HepG2 (cell line): ENCODE measurements around the gene RNASE9. TPM values are rescaled to one million over a fixed set of nuclear protein-coding genes. Genes with fewer than 3 reads are reported as not detected.

Experiments used
- ATAC-seq: fragments of 200-7000 bp; cut with Tn5 transposase; 3 replicates; pipeline ENCODE4 v1.9.1; 2020; ENCODE audit warnings: mild to moderate bottlenecking, moderate library complexity
- BruUV-seq: library from RNA; stranded (reverse); fragments of 400-500 nt; replicated peaks from 2 replicates; lab custom pipeline; 2021; lab: Mats Ljungman, UMichigan
- CTCF ChIA-PET: fragments of 300-600 bp; formaldehyde crosslinking; extraction: SDS; loops from one replicate; lab custom pipeline; 2021; ENCODE audit warnings: low total read pairs, inconsistent platforms, low intra/inter-chr PET ratio; lab: Yijun Ruan, JAX
- POLR2A ChIA-PET: fragments of 350-600 bp; sonication (Branson Sonifier 250); formaldehyde crosslinking; loops from one replicate; lab custom pipeline; 2020; ENCODE audit warnings: antibody characterized with exemption, inconsistent platforms; lab: Yijun Ruan, JAX
- DNase-seq: peaks from one replicate; pipeline ENCODE4 v3.0.0-alpha.2; 2015; ENCODE audit warnings: low spot score
- FAIRE-seq: peaks from 3 replicates; lab custom pipeline; 2011; peaks lifted over from hg19 to GRCh38; lab: Jason Lieb, UNC
- H2AFZ ChIP-seq: one replicate; pipeline ENCODE4 v1.6.1; 2011; ENCODE audit warnings: low read length, inconsistent platforms
- H3K27ac ChIP-seq: fragments of 300-600 bp; 3 replicates; pipeline ENCODE4 v1.8.0; 2011; ENCODE audit warnings: mixed run types, mild to moderate bottlenecking, mixed read lengths, low read length, inconsistent platforms; ENCODE audit not compliant: insufficient read depth; ENCODE audit errors: extremely low read length
- H3K27me3 ChIP-seq, 2 experiments: fragments of 200-600 bp in 1 of 2; 2 replicates in 1 of 2; 3 replicates in 1 of 2; pipeline versions ENCODE4 v1.6.0 to v1.8.0; 2011; ENCODE audit warnings: low read length in 2 of 2, mild to moderate bottlenecking in 2 of 2, moderate library complexity in 2 of 2, inconsistent platforms in 1 of 2; ENCODE audit not compliant: insufficient read depth in 2 of 2, control insufficient read depth in 1 of 2
- H3K36me3 ChIP-seq, 2 experiments: fragments of 200-600 bp in 1 of 2; replicated peaks in 1 of 2; 2 replicates in 1 of 2; 3 replicates in 1 of 2; pipeline versions ENCODE4 v1.5.1 to v1.8.0; 2011; ENCODE audit warnings: low read length in 2 of 2, inconsistent platforms in 1 of 2; ENCODE audit not compliant: insufficient read depth in 2 of 2, control insufficient read depth in 1 of 2
- H3K4me1 ChIP-seq: 2 replicates; pipeline ENCODE4 v1.5.1; 2012; ENCODE audit warnings: low read length, inconsistent platforms; ENCODE audit not compliant: insufficient read depth
- H3K4me2 ChIP-seq: 2 replicates; pipeline ENCODE4 v1.6.0; 2011; ENCODE audit warnings: low read depth, low read length, inconsistent platforms
- H3K4me3 ChIP-seq, 3 experiments: fragments of 200-600 bp in 1 of 3; sonication (generic), shearing (Covaris generic) in 1 of 3; replicated peaks in 1 of 3; 2 replicates each; pipeline ENCODE4 v1.5.1; 2011 to 2016; ENCODE audit warnings: low read length in 3 of 3, inconsistent platforms in 2 of 3, low read depth in 2 of 3, mild to moderate bottlenecking in 2 of 3, control low read depth in 1 of 3, mixed read lengths in 1 of 3; ENCODE audit not compliant: insufficient read depth in 1 of 3
- H3K79me2 ChIP-seq: one replicate; pipeline ENCODE4 v1.6.1; 2011; ENCODE audit warnings: low read length, inconsistent platforms; ENCODE audit not compliant: insufficient read depth
- H3K9ac ChIP-seq: 2 replicates; pipeline ENCODE4 v1.6.0; 2011; ENCODE audit warnings: mild to moderate bottlenecking, low read depth, low read length, inconsistent platforms; ENCODE audit not compliant: insufficient read depth
- H3K9me3 ChIP-seq: 2 replicates; pipeline ENCODE4 v1.5.1; 2012; ENCODE audit warnings: mild to moderate bottlenecking, low read length
- H4K20me1 ChIP-seq: 2 replicates; pipeline ENCODE4 v1.6.0; 2011; ENCODE audit warnings: inconsistent platforms, mild to moderate bottlenecking, low read length, moderate library complexity; ENCODE audit not compliant: insufficient read depth
- ATAD3A ChIP-seq: sonication (generic); formaldehyde crosslinking; IDR thresholded peaks from 2 replicates; pipeline ENCODE4 v1.4.0; 2020; ENCODE audit warnings: missing genetic modification reagents
- ATF7 ChIP-seq, 2 experiments: fragments of 450-650 bp in 1 of 2; sonication (generic) in 1 of 2; formaldehyde crosslinking in 1 of 2; IDR thresholded peaks; 2 replicates each; pipeline versions ENCODE4 v1.4.0 to v1.6.1; 2016 to 2020; ENCODE audit warnings: antibody characterized with exemption in 1 of 2, mild to moderate bottlenecking in 1 of 2, missing genetic modification reagents in 1 of 2
- JARID2 ChIP-seq: sonication (generic); formaldehyde crosslinking; IDR thresholded peaks from 2 replicates; pipeline ENCODE4 v1.8.1; 2023; ENCODE audit warnings: missing genetic modification reagents, inconsistent platforms; ENCODE audit not compliant: insufficient replicate concordance
- MZF1 ChIP-seq: sonication (generic); formaldehyde crosslinking; IDR thresholded peaks from 2 replicates; pipeline ENCODE4 v1.8.1; 2023; ENCODE audit warnings: mild to moderate bottlenecking, missing genetic modification reagents, borderline replicate concordance
- NFIB ChIP-seq: sonication (generic); formaldehyde crosslinking; IDR thresholded peaks from 2 replicates; pipeline ENCODE4 v1.9.0; 2021; ENCODE audit warnings: missing genetic modification reagents, mild to moderate bottlenecking, borderline replicate concordance
- POGK ChIP-seq: sonication (generic); formaldehyde crosslinking; conservative IDR thresholded peaks from 2 replicates; pipeline ENCODE4 v1.8.0; 2022; ENCODE audit warnings: mild to moderate bottlenecking, moderate library complexity, missing genetic modification reagents
- RFX1 ChIP-seq: fragments of 450-650 bp; IDR thresholded peaks from 2 replicates; pipeline ENCODE4 v1.6.1; 2017
- ZBTB34 ChIP-seq: sonication (generic); formaldehyde crosslinking; IDR thresholded peaks from 2 replicates; pipeline ENCODE4 v1.8.0; 2022; ENCODE audit warnings: mild to moderate bottlenecking, missing genetic modification reagents
- ZBTB46 ChIP-seq: sonication (generic); formaldehyde crosslinking; IDR thresholded peaks from 2 replicates; pipeline ENCODE4 v1.4.0; 2020; ENCODE audit warnings: mild to moderate bottlenecking, missing genetic modification reagents, borderline replicate concordance
- ZNF350 ChIP-seq: sonication (generic); formaldehyde crosslinking; IDR thresholded peaks from 2 replicates; pipeline ENCODE4 v1.4.0; 2020; ENCODE audit warnings: mild to moderate bottlenecking, low read depth, missing genetic modification reagents, borderline replicate concordance
- ZNF782 ChIP-seq: sonication (generic); formaldehyde crosslinking; IDR thresholded peaks from 2 replicates; pipeline ENCODE4 v1.4.0; 2020; ENCODE audit warnings: missing genetic modification reagents, mild to moderate bottlenecking, borderline replicate concordance
- WGBS: methylation state at CpG from one replicate; pipeline ENCODE4 v1.1.6; 2017; ENCODE audit warnings: low lambda C conversion rate; 5-methylcytosine and 5-hydroxymethylcytosine counted together
- in situ Hi-C: cut with HindIII; loops from 2 replicates; pipeline ENCODE4 v1.10.0; 2017; ENCODE audit warnings: low pct_unique_long_range_greater_than_20kb; ENCODE audit not compliant: extremely low pct_ligation_motif_present
- intact Hi-C: fragments of 100-400 bp; cut with micrococcal nuclease; formaldehyde crosslinking; loops from one replicate; pipeline ENCODE4 v1.10.0; 2022; ENCODE audit not compliant: unreplicated experiment
- polyA plus RNA-seq, 8 experiments: library from polyadenylated mRNA; depleted of rRNA in 3 of 8; stranded (reverse) in 7 of 8; unstranded in 1 of 8; fragments of >200 nt; fragmentation: Illumina TruSeq in 4 of 8; extraction: Trizol in 4 of 8; gene quantifications; 2 replicates each; pipeline versions ENCODE4 v1.2.1 to v1.2.3, GENCODE V29; 2011 to 2016; ENCODE audit warnings: low read depth in 4 of 8, missing spikeins in 1 of 8, mixed read lengths in 1 of 8; ENCODE audit not compliant: insufficient read depth in 1 of 8
- total RNA-seq, 5 experiments: library from RNA; depleted of rRNA; stranded (reverse); fragments of >200 nt; fragmentation: Illumina TruSeq; extraction: Trizol; gene quantifications; 2 replicates each; pipeline ENCODE4 v1.2.3, GENCODE V29; 2016; ENCODE audit warnings: low read depth in 1 of 5
- TF ChIP-seq, protein P1 (sequence below): sonication (generic); formaldehyde crosslinking; IDR thresholded peaks from 2 replicates; pipeline ENCODE4 v1.5.1; 2020; ENCODE audit warnings: missing genetic modification reagents, mild to moderate bottlenecking, borderline replicate concordance
- TF ChIP-seq, protein P2 (sequence below): sonication (generic); formaldehyde crosslinking; IDR thresholded peaks from 2 replicates; pipeline ENCODE4 v1.9.0; 2021; ENCODE audit warnings: missing genetic modification reagents, borderline replicate concordance

The RNASE9 gene
- total and polyA plus RNA-seq, 2 of the 13 experiments (the other 11 are each of a cell fraction or from before 2014, with no cell fraction given), result not detected

GRCh38 chr14:20559461-20559904 is 1.4 kb downstream of the RNASE9 start:
- intact Hi-C loops (no loop called here), in situ Hi-C loops (no loop called here)
- H3K9me3 ChIP-seq, result no peaks in the 10 kb centered on the region
- POLR2A ChIA-PET, result no interaction called here
- no TSS peak for BruUV-seq
- H3K79me2 ChIP-seq, result no peaks in the 10 kb centered on the region
- H3K9ac ChIP-seq, result no peak overlapping the region
- CTCF ChIA-PET, result no interaction called here
- H3K27ac ChIP-seq, result no peak overlapping the region
- no peaks in the 10 kb centered on the region for H3K4me1 ChIP-seq
- H2AFZ ChIP-seq, result no peak overlapping the region
- H3K27me3 ChIP-seq, result no peaks in the 10 kb centered on the region; a peak in 1 of 5 replicates
- WGBS, result 6% methylated on average over 2 of the region's 2 CpGs
- DNase-seq, result no peak
- H3K4me3 ChIP-seq, result no peak overlapping the region
- no peaks in the 10 kb centered on the region for H4K20me1 ChIP-seq
- no peaks in the 10 kb centered on the region for H3K36me3 ChIP-seq
- no peak overlapping the region for H3K4me2 ChIP-seq
- ATAC-seq, result no peak
- TF ChIP-seq MZF1 (CRISPR knock-in tag) (no peak), ZNF782 (CRISPR knock-in tag) (no peak), ATAD3A (CRISPR knock-in tag) (no peak), NFIB (CRISPR knock-in tag) (no peak), ZBTB46 (no peak), JARID2 (no peak), POGK (CRISPR knock-in tag) (no peak), ATF7 (IDR thresholded peaks at IDR 0.05) (no peak), ATF7 (CRISPR knock-in tag; IDR thresholded peaks at IDR 0.05) (no peak), ZNF350 (CRISPR knock-in tag) (no peak), RFX1 (no peak), ZBTB34 (no peak)
- TF ChIP-seq, protein P1, sequence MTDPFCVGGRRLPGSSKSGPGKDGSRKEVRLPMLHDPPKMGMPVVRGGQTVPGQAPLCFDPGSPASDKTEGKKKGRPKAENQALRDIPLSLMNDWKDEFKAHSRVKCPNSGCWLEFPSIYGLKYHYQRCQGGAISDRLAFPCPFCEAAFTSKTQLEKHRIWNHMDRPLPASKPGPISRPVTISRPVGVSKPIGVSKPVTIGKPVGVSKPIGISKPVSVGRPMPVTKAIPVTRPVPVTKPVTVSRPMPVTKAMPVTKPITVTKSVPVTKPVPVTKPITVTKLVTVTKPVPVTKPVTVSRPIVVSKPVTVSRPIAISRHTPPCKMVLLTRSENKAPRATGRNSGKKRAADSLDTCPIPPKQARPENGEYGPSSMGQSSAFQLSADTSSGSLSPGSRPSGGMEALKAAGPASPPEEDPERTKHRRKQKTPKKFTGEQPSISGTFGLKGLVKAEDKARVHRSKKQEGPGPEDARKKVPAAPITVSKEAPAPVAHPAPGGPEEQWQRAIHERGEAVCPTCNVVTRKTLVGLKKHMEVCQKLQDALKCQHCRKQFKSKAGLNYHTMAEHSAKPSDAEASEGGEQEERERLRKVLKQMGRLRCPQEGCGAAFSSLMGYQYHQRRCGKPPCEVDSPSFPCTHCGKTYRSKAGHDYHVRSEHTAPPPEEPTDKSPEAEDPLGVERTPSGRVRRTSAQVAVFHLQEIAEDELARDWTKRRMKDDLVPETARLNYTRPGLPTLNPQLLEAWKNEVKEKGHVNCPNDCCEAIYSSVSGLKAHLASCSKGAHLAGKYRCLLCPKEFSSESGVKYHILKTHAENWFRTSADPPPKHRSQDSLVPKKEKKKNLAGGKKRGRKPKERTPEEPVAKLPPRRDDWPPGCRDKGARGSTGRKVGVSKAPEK (CRISPR knock-in tag), result no peak
- TF ChIP-seq, protein P2, sequence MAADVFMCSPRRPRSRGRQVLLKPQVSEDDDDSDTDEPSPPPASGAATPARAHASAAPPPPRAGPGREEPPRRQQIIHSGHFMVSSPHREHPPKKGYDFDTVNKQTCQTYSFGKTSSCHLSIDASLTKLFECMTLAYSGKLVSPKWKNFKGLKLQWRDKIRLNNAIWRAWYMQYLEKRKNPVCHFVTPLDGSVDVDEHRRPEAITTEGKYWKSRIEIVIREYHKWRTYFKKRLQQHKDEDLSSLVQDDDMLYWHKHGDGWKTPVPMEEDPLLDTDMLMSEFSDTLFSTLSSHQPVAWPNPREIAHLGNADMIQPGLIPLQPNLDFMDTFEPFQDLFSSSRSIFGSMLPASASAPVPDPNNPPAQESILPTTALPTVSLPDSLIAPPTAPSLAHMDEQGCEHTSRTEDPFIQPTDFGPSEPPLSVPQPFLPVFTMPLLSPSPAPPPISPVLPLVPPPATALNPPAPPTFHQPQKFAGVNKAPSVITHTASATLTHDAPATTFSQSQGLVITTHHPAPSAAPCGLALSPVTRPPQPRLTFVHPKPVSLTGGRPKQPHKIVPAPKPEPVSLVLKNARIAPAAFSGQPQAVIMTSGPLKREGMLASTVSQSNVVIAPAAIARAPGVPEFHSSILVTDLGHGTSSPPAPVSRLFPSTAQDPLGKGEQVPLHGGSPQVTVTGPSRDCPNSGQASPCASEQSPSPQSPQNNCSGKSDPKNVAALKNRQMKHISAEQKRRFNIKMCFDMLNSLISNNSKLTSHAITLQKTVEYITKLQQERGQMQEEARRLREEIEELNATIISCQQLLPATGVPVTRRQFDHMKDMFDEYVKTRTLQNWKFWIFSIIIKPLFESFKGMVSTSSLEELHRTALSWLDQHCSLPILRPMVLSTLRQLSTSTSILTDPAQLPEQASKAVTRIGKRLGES, result no peak
- no peak for FAIRE-seq
